GM11168 (cell line): ENCODE measurements around the gene BTG1.

ENCODE experiments used
- in situ Hi-C: fragments of 300-500 bp; cut with MboI; formaldehyde crosslinking; loops from one replicate; pipeline ENCODE4 v1.12.0; 2022; ENCODE audit warnings: low sequenced_read_pairs; ENCODE audit not compliant: unreplicated experiment

BTG1 gene, protein sequence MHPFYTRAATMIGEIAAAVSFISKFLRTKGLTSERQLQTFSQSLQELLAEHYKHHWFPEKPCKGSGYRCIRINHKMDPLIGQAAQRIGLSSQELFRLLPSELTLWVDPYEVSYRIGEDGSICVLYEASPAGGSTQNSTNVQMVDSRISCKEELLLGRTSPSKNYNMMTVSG

DNA sequence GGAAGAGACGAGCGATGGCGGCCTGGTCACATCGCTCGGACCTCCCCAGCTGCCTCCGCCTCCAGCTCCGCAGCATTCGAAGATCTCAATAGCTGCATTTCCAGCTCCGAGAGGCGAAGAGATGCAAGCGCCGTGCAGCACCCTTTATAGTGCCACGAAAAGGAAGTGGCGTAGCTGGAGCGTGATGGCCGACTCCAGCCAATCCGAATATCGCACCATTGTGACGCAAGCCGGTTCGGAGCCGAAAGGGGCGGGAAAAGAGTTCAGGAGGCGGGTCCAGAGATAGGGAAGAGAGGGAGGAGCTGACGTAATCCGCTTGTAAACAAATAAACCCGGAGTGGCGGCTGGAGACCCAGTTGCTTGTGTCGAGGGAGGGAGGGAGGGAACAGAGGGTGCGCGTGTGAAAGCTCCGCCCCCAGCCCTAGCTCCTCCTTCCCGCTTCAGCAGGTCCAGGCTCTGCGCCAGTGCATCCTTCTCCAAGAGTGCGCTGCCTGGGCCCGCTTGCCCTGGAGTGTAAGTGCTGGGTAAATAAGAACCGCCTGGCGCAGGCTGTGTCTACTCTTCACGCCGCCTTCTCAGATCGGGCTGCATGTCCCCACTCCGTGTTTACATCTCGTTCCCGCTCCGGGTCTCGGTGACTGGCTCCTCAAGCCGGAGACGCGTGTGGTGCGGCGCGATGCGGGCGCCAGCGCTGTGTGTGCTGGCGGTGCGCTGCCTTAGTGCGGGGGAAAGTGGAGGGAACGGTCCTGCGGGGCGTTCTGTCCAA, at the start of gene BTG1:
Gene BTG1 (minus strand): TSS at position 116 of the 766 bp plus-strand sequence. CDS start 311 bp downstream, outside the sequence.
- in situ Hi-C loops, result loop anchor here (10.0 to 25.0 kb wide), 3 partner anchors 419 to 759 kb away; no protein-coding TSS in a partner anchor

DNA sequence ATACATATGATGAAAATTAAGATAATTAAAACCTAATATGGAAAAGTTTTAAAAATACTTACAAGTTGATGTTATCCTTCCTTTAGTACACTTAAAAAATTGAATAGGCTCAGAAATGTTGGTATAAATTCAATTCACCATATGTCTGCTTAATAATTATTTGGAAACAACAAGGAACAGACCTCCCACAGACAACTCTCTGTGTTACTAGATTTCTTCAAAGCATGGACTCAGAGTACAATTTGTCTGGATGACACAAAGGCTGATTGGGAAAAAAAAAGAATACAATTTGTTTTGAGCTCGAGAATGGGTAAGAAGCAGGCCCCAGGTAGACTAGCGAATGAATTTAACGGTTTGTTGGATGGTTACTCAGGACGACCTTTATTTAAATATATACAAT, 48.9 kb upstream of the BTG1 start:
- in situ Hi-C loops, result no loop called here

DNA sequence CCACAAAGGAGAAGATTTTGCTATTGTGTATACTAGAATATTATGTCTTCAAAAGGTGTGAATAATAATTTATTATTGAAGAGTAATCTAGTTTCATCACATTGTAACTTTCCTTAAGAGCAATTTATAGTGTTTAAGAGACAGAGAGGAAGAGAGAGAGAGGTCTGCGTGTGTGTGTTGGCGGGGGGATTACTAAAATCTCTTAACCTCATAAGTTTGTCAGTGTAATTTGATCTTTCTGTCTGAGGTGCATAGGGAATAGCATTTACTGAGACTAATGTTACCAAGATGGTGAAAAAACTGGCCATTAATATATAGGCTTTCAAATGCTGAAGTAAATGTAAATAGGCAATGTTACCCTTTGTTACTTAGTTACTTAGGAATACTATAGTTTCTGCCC, 48.2 kb upstream of the BTG1 start:
- in situ Hi-C loops, result no loop called here

DNA sequence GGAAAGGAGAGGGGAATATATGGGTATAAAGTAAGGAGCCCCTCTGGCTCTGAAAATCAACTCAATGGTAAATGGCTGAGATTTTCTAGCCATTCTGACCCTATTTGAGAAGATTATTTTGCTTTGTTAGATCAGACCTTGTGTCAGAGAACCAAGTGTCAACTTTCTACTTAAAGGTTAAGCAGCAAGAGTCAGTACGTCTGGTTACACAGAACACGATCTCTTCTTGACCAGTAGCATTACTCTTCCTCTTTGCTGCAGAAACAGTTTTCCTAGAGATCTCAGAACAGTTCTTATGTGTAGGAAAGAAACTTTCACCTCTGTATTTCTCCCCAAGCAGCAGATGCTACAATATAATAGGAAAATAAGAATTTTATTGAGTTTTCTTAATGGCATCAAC, 47.4 kb upstream of the BTG1 start:
- in situ Hi-C loops, result no loop called here

DNA sequence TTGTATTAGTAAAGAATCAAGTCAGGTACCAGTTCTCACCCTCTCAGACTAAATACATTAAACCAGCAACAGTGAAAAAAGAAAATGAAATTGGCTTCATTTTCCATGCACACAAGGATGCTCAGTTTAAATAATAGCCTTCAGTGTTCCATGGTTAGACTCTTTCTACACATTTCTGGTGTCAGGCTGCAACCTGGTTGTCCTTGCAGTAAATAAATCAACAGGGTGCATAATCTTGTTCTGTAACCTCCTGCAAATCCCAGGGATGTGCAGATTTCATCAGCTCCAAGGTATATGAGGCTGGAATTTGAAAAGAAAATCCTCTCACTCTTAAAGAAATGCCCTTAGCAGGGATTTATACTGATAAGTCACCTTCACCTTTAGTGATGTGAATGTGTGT, 46.7 kb upstream of the BTG1 start:
- in situ Hi-C loops, result no loop called here

DNA sequence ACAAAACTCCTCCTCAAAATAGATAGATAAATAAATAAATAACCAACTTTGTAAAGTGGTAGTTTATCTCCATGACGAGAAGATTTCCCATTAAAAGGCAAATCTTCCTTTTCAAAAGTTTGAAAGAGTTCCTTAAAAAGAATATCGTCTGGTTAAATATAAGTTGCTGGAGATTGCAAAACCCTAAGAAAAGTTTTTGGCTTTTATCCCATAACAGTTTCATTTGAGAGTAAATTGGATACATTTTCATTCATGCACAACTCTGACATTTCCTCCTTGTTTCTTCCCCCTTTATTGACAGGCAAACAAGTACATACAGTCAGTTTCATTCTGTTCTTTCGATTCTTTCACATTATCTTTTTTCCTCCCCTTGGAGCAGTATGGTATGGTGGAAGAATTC, 45.4 kb upstream of the BTG1 start:
- in situ Hi-C loops, result no loop called here

DNA sequence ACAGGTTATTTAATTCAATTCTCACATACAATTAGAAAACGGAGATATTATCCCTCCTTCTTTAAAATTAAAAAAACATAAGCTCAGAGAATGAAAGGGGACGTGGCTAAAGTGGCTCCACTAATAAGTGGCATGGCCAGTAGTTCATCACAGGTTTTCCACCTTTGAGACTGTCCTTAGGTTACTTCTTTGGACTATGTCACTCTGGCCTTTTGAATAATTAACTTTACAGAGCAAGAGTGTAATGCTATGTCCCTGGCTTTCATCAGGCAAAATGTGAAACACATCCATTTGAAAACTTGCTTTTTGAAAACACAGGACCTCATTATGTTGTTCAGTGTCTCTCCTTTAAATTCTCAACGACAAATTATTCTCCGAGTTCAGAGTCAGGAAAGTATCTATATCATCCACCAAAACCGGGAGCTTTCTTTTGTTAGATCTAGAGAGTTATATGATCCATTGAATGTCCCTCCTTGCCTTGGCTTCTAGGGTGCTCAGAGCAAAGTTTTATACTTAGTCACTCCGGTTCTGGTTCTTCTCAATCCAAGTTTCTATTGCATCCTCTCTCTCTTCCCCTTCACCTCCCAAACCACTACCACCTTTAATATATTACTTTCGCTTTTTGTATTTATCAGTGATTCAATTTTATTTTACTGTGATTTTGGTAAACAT, 43.0 kb upstream of the BTG1 start:
- in situ Hi-C loops, result no loop called here

DNA sequence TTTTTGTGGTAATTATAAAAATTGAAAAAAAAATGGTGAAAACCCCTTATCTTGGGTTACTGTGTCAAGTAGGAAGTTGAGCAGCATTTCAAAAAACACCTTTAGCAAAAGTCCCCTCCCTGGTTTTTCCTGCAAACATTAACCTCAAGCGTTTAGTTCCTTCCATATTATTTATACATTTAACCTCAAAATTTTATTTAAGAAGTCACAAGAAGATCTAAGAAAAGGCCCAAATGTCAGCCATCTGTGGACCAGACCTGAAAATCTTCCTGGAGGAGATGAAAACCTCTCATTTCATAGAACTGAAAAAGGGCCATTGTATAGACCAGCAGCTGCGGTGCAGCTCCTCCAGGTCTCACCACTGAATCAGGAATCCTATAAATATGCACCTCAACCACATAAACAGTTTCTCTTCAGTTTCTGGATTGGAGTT, 40.4 kb upstream of the BTG1 start:
- in situ Hi-C loops, result no loop called here

DNA sequence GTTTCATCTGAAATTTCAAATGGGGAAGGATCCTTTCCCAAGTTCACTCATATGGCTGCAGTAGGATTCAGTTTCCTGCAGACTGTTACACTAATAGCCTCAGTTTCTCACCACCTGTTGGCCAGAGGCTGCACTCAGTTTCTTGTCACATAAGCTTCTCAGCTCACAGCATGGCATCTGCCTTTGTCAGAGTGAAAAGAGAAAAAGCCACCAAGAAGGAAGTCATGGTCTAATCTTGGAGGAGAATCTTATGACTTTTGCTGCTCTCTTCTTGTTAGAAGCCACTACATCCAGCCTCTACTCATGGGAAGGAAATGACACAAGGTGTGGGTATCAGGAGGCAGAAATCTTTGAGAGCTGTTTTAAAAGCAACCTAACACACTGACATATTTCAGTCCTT, 39.4 kb upstream of the BTG1 start:
- in situ Hi-C loops, result no loop called here

DNA sequence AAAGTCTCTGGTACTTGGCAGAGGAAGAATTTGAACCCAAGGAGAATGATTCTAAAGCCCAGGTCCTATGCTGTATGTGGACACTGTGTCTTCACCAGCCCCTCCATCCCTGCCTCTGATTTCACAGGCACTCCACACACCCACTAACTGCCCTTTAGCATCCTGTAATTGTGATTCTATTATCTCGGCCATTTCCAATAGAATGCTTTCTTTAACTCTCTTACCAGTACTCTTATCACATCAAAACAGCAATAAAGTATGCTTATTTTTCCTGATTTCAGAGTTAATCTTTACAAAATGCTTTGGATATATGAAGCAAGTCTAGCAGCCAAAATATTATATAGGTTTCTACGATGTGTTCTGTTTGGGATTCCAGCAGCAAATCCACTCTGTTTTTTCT, 37.9 kb upstream of the BTG1 start:
- in situ Hi-C loops, result no loop called here

DNA sequence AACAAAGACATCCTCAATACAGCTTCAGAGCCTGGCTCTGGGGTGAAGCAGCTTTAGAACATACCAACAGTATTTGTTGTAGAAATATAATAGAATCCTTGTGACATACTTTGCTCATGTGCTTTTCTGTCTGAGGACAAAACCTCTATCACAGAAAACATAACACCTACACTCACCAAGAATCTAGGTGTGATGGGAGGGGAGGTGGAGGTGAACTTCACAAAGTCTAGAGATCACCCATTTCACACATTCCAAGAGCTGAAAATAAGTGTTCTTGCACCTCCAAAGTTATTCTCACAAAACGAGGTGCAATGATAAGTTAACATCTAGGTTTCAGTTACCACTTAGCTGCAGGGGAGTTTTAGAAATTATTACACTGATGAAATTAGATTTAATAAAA, 32.7 kb upstream of the BTG1 start:
- in situ Hi-C loops, result no loop called here

DNA sequence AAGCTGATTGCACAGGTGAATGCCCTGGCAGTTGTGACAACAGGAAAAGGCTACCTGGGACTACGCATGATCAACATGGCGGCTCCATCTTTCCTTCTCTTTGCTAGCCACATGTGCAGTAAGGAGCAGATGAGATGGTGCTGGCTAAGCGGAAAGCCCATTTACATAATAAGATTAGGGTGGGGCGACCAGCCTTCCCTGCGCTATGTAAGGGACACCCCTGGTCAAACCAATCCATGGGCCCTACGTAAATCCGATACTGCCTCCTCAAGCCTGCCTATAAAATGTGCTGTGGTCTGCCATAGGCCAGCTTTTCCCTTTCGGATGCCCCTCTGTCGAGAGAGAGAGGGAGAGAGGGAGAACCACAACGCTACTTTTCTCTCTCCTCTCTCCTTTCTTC, 31.0 kb upstream of the BTG1 start:
- in situ Hi-C loops, result no loop called here

DNA sequence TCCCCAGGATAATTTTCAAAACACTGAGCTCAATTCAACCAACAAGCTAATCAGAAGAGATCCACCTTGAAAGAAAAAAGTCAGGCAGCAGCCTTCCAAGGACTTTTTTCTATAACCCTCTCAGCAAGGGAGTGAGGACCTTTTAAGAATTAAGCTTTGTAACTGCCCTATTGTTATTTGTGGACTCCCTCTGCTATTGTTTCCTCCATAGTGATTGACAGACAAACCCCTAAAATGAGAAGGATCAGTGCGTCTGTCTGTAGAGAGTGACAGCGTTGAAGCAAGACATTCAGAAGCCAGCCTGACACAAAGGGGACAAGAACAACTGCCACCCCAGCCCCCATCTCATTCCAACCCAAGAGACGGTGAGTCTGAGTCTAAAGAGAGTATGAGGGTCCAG, 30.3 kb upstream of the BTG1 start:
- in situ Hi-C loops, result no loop called here

DNA sequence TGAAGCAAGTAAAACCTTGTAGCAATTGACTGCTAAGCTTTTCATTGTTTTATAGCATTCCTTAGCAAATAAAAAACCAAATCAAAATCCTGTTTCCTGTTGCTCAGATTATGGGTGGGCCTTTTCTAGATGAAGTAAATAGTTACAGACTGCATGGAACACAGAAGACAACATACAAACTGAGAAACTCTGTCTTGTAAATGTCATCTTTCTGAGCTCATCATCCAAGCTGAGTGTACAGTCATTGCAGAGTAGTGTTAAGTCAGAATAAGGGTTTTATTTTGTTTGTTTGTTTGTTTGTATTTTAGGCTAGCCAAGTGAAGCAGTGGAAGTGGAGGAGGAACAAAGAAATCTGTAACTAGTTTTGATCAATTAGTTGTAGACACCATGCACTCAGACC, 24.4 kb upstream of the BTG1 start:
- in situ Hi-C loops, result no loop called here

DNA sequence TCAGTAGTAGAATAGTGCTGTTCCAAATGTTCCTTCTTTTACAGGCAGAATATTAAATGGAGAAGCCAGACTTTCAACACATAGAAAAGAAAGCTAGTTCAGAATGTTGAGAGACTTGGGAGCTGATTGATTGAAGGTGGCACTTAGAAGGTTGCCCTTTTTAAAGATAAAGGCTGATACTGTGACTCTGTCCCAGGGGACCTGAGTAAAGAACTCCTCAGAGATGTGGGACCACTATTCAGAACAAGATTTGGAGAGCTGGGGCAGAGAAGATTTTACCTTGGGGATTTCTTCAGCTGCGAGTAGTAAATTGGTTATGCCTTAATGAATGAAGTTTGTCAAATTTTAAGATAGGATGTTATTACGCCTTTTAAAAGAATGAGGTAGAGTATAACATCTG, 21.4 kb upstream of the BTG1 start:
- in situ Hi-C loops, result loop anchor here (10.0 kb wide), 1 partner anchor 188 kb away; no protein-coding TSS in a partner anchor

DNA sequence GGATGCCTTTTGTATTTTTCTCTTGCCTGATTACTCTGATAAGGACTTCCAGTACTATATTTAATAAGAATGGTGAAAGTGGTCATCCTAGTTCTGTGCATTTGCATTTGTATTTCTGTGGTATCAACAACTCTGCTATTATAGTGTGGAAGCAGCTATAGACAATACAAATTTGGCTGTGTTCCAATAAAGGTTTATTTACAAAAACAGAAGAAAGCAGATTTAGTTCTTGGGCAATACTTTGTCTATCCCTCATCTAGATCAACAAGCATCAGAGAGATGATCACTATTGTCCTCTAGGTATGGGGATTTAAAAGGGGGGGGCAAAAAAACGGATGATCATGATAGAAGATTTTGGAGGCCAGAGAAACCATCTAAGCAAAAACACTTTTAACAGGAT, 19.1 kb upstream of the BTG1 start:
- in situ Hi-C loops, result loop anchor here (10.0 kb wide), 1 partner anchor 190 kb away; no protein-coding TSS in a partner anchor

DNA sequence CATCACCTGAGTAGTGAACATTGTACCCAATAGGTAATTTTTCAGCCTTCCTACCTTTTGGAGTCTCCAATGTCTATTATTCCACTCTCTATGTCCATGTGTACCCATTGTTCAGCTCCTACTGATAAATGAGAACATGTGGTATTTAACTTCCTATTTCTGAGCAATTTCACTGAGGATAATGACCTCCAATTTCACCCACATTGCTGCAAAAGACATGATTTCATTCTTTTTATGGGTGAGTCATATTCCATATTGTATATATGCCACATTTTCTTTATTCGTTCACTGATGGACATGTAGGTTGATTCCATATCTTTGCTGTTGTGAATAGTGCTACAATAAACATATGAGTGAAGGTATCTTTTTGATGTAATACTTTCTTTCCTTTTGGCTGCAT, 16.4 kb upstream of the BTG1 start:
- in situ Hi-C loops, result loop anchor here (10.0 kb wide), 1 partner anchor 193 kb away; no protein-coding TSS in a partner anchor

DNA sequence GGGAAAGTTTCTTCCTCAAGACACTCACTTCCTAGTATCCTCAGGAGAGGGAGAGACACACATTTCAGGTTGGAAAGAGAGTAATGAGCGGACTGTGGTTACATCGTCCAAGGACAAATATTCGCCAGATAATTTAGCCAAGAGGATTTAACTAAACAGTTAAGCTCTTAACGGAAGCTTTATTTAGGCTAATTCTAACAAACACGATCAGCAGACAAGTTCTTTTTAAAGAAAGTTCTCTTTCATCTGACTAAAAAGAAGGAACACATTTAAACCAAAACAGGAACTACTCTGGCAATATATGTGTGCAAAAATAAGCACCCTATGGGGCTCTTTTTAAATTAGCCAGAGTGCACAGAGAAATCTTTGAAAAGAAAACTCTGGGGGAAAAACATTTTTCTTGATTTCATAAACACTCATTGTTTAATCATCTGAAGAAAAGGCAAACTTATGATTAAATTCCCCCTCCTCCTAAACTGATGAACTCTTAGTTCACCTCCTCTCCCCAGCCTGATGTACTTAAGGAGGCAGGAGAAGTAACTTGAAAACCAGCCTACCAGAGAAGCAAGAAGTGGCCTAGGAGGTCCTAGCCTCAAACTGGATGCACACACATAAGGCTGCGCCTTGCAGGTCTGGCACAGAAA, 13.3 kb upstream of the BTG1 start:
- in situ Hi-C loops, result no loop called here

DNA sequence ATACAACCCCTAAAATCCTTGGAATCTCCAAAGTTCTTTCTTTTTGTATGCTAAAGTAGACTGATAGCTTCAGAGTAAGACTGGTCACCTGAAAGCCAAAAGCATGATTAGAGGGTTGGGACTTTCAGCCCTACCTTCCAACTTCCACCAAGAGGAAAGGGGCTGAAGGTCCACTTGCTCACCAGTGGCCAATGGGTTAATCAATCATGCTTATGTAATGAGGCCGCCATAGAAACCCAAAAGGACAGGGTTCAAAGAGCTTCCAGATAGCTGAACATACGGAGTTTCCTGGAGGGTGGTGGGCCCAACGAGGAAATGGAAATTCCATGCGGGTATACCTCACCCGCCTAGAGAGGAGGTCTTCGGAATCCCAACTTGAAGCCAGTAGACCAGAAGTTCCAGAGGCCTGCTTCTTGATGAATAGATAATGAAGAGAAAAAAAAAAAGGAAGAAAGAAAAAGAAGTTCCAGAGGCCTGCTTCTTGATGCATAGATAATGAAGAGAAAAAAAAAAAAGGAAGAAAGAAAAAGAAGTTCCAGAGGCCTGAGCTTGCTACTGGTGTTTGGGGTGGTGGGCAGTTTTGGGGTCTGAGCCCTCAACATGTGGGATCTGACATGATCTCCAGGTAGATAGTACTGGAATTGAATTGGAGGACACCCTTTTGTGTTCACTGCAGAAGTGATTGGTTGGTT, 11.2 kb upstream of the BTG1 start:
- in situ Hi-C loops, result no loop called here

DNA sequence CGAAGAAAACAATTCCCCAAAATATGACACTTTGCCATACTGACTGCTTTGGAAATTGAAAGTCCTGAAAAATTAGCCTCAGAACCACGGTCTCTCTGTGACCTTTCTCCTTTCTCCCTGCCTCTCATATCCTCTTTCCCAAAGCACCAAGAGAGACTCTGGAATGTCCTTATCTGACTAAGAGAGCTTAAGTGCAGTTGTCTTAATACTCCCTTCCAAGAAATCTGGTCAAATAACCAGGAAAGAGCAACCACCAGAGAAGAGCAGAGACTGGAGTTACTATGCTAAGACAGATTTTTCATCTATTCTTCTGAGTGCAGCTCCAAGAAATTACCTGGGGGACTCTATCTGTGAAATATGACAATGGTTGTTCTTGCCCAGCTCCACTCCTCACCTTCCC, 10.5 kb upstream of the BTG1 start:
- in situ Hi-C loops, result no loop called here
